ENCODE measurements around the gene TMEM169. TPM values are rescaled to one million over a fixed set of nuclear protein-coding genes. Genes with fewer than 3 reads are reported as not detected.
"Not testable (repeated sequence)": the region's sequence is repeated elsewhere in the genome, so short reads cannot be mapped to it uniquely, and the experiment has no call there.

The TMEM169 gene
- total RNA-seq, 1 donor from 2014 or later: 1.6 TPM

DNA sequence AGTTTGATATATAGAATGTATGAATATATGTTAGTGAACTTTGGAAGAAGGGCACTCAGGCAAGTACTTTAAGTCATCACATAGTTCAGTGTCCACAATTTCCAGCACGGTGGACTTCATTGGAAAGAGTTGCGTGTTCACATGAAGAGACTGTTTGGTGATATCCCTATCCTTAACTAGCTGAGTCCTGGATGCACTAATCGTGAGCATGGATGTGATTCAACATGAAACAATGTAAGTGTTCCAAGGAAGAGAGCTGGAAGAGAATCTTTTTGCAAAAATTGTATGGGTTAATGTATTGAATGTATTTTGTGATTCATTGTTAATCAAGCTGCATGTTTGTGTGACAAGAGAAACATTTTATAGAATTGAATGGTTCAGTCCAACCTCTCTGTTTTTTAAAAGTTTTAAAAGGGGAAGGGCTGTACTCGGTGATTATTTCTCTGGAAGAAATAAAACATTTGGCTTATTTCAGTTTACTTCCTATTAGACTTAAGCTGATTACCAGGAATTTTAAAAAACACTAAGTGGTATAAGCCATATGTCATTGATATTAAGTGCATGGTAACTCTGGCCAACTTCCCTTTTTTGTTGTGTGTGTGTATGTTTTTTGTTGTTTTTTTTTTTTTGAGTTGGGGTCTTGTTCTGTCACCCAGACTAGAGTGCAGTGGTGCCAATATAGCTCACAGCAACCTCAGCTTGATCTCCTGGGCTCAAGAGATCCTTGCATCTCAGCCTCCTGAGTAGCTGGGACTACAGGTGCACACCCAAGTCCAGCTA, 36.0 kb downstream of the TMEM169 start:
- no peak for ATAC-seq
- intact Hi-C loops (cut with DNase I): no loop called here

DNA sequence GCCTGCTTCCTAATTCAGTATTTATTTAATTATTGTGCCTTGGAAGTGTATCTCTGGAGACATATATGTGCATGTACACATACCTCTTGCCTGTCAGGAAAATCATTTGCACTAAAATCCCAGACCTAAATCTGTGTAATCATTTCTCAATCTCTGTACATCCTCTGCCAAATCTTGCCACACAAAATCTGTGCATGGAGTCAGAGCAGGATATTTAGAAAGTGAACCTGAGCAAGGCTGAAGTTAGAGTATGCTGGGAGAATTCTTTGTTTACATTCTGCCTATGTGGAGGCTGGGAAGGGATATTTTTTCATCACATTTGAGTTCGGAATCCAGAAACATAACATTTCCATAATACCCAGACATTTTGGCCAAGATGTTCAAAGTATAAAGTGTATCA, 36.8 kb downstream of the TMEM169 start:
- ATAC-seq: no peak
- intact Hi-C loops (cut with DNase I): no loop called here
- DNase-seq (ENCODE audit: low spot score): no peak

More for the DNA sequence above, 36.0 kb downstream of the TMEM169 start:
- no peak for DNase-seq (ENCODE audit: low spot score)

DNA sequence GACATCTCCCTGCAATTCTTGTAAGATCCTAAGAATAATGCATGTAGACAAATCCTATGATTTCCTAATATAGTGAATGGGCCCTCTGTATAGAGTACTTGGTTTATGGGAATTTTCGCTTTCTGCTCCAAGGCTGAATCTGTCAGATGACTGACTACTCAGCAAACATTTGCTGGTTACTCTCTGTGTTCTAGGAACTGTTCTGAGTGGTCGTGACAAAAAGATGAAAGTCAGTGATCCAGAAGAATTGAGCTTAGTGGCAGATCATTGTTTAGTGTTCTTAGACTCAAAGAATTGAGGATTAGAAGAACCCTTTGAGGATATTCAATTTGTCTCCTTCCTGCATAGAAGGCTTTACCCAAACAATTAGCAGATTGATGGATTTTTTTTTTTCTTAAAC, 37.4 kb downstream of the TMEM169 start:
- ATAC-seq: no peak
- DNase-seq (ENCODE audit: low spot score): no peak
- intact Hi-C loops (cut with DNase I): no loop called here

DNA sequence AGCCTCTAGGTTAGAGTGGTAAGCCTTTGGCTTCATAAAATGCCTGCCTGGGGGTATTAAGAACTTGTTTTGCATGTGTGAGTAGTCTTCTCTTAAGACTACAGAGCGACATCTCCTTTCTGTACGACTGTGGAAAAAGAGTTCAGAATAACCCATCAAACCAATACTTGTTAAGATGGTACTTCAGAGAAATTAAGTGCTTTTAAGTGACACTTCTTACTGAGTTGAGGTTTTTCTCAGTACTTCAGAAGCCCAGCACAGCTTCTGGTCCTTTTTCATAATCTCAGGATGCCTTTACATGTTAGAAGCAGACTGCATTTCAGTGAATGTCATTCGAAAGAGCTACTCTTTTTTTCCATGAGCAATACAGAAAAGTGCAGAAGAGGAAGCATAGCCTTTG, 38.3 kb downstream of the TMEM169 start:
- no peak for ATAC-seq
- DNase-seq (ENCODE audit: low spot score): no peak
- intact Hi-C loops (cut with DNase I): no loop called here

DNA sequence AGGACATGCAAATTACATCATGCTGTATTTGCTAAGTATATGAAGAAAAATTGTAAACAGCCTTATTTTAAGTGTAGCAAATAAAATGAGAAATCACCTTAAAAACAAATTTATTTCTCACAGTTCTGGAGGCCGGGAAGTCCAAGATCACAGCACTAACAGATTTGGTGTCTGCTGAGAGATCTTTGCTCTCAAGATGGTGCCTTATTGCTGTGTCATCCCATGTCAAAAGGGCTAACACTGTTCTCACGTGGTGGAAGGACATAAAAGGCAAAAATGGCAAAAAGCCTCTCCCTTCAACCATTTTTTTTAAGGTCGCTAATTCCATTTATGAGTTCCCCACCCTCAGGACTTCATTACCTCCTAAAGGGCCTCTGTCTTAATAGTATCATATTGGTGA, 39.5 kb downstream of the TMEM169 start:
- intact Hi-C loops (cut with DNase I): no loop called here
- ATAC-seq: no peak

DNA sequence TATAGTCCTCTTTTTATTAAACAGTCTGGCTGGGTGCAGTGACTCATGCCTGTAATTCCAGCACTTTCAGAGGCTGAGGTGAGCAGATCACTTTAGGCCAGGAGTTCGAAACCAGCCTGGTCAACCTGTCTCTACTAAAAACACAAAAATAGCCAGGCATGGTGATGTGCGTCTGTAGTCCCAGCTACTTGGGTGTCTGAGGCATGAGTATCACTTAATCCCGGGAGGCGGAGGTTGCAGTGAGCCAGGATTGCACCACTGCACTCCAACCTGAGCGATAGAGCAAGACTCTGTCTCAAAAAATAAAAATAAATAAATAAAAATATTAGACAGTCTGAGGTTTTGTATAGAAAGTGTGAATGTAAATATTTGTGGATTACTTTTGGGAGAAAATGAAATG, 45.2 kb downstream of the TMEM169 start:
- ATAC-seq: no peak
- intact Hi-C loops (cut with DNase I): no loop called here
- DNase-seq (ENCODE audit: low spot score): no peak

More for the DNA sequence above, 39.5 kb downstream of the TMEM169 start:
- no peak for DNase-seq (ENCODE audit: low spot score)

DNA sequence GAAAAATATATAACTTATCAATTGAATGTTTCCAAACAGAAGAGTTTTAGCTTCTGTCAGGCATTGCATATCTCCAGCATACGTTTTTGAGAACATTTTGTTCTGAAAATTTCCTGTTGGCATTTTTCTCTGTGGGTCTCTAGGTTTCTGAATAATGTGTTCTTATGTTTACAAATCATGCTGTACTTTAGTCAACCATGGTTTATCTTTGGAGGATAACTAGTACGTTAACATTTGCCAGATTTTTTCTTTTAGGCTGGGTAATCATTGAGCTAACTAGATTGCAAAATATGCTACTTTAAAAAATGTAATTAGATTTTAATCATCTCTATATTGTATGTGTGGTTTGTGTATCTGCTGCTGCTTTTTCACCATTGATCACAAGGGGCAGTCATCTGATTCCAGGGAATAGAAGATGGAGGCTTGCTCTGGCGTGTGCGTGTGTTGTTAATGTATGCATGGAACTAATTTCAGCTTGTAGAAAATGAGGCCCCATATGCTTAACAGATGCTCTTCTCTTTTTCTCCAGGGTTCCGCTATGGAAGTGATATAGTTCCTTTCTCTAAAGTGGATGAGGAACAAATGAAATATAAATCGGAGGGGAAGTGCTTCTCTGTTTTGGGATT, 48.7 kb downstream of the TMEM169 start:
- intact Hi-C loops (cut with DNase I): no loop called here
- ATAC-seq: no peak
- DNase-seq (ENCODE audit: low spot score): no peak

DNA sequence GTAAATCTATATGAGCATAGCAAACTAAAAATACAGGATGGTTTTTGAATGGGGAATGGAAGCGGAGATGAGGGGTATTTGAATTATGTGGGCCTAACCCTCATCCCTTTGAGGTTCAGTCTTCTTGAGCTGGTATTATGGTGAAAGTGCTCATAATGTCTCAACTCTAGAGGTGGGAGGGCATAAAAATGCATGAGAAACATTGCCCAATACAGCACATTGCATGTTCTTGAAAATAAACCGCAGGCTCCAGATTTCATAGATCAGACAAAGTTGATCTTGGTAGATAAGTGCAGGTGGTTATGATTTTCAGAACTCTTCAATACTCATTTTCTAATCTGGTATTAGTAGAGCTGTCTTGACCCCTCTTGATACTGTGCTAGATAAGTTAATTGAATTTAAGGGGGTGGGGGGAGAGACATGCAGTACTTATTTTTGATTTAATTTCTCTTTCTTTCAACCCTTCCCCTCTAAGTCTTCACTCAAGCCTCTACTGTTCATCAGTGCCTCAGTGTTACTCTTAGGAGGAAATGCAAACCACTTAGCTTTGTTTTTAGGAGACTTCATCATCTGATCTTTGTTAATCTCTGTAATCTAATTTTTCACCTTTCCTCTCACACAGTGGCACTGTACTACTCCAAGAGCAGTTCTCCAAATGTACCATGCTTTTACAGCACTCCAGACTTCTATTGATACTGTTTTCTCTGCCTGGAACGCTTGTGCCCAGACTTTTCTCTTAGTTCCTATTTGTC, 49.6 kb downstream of the TMEM169 start:
- intact Hi-C loops (cut with DNase I): no loop called here
- ATAC-seq: no peak
- DNase-seq (ENCODE audit: low spot score): no peak

DNA sequence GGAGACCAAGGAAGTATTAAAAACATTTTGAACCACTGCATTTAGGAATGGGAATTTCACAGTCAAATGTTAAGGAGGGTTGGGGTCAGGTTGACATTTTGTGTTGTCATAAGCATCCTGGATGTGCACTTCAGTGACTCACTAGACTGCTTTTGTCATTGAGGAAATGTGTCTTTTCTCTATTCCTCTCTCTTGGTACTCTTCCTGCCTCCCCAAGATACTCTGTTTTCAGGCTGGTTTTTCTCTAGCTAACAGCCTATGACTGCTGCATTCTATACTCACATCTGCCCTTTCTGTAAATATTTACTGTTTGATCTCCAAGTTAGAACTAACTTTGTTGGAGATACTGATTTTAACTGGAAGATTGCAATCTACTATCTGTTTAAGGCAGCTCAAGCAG, 50.9 kb downstream of the TMEM169 start:
- no peak for ATAC-seq
- intact Hi-C loops (cut with DNase I): no loop called here

DNA sequence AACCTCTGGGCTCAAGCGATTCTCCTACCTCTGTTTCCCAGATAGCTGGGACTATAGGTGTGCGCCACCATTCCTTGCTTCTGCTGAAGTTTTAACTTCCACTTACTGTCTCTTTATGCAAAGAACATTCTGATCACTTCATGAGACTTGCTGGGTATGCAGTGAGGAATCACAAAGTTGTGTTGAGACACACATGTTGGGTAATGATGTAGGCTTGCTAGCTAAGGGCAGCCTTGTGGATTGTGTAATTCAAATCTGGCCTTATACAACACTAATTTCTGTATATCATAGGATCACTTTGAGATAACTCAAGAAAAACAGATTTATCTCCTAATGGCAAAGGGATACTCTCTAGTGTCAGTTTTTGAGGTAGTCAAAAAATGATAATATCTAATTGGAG, 51.7 kb downstream of the TMEM169 start:
- ATAC-seq: no peak

More for the DNA sequence above, 50.9 kb downstream of the TMEM169 start:
- no peak for DNase-seq (ENCODE audit: low spot score)

DNA sequence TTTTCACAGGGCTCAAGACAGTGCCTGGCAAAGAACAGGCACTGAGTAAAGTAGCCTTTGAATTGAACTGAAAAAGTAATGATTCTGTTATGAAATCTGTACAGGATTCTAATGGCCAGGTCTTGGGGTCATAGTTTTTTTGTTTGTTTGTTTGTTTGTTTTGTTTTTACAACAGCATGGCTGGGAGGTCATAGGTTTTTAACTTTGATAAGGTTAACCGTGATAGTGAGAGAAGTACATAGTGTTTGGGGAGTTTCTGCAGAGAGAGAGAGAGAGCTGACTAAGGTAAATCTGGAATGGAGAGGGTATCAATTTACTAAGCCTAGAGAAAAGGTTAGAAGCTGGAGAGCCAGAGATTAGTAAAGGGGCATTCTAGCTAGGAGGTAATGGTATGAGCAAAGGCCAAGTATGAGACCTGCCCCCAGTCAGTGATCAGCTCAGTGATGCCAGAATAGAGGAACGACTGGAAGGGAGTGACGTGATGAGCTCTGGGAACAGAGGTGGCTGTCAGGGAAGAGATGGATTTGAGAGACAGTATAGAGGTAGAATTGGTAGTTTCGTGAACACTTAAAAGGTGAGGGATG, 53.3 kb downstream of the TMEM169 start:
- DNase-seq (ENCODE audit: low spot score) (no peak), ATAC-seq (no peak)
- intact Hi-C loops (cut with DNase I): no loop called here

More for the DNA sequence above, 51.7 kb downstream of the TMEM169 start:
- intact Hi-C loops (cut with DNase I): no loop called here
- DNase-seq (ENCODE audit: low spot score): no peak

DNA sequence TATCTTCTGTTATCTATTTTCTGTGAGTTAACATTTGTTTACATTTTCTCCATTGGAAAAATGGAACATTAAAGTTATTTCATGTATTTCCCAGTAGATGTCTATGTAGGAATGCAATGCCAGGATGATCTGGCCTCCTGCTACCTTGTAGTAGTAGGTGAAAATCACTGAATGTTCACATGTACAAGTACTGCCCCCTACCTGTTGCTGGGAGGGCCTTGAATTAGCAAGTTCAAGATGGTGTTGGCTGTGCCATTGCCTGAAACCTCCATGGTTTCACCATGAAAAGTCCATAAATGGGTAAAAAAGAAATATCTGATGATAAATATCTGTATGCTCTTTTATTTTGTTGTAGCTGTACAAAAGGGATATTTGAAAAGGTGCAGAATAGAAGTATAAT, 58.2 kb downstream of the TMEM169 start:
- ATAC-seq (no peak), DNase-seq (ENCODE audit: low spot score) (no peak)
- intact Hi-C loops (cut with DNase I): no loop called here

DNA sequence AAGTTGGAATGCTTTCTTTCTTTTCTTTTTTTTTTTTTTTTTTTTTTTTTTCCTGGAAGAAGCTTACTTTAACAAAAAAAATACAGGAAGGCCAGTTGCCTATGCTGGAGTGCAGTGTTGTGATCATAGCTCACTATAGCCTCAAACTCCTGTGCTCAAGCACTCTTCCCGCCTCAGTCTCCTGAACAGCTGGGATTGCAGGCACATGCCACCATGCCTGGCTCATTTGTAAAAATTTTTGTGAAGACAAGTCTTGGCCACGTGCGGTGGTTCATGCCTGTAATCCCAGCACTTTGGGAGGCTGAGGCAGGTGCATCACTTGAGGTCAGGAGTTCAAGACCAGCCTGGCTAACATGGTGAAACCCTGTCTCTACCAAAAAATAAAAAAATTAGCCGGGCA, 59.8 kb downstream of the TMEM169 start:
- DNase-seq (ENCODE audit: low spot score); ATAC-seq; intact Hi-C loops (cut with DNase I): not testable (repeated sequence)

DNA sequence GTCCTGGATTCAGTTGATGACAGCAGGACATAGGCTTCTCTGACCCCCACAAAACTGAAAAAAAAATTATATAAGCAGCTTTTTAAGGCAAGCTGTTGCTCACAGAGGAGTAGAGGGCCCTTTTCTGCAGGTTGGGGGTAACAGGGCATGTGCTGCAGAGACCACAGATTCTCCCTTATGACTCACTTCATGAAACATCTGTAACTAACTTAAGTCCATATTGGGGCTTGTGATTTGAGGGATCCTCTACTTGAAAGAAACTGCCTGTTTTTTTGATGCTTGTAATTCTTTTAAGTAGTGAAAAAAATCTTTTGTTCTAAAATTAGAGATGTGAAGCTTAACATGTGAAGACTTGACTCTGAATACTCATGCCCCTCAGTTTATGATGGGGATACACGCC, 60.8 kb downstream of the TMEM169 start:
- intact Hi-C loops (cut with DNase I): no loop called here
- ATAC-seq (no peak), DNase-seq (ENCODE audit: low spot score) (no peak)

DNA sequence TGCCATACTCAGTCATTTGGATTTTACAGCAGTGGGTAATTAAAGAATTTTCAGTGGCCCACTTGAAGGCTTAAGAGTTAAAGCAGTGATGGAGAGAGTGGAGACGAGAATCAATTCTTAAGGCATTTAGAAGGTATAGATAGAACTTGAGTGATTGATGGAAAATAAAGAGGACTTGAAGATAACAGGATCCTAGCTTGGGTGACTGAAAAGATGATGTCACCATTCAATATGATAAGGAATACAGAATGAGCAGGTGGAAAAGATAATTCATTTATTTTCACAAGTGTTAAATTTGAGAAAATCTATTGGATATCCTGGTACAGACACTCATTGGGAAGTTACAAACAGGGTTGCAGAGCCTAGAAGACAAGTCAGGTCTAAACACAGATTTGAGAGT, 62.7 kb downstream of the TMEM169 start:
- intact Hi-C loops (cut with DNase I): no loop called here
- ATAC-seq (no peak), DNase-seq (ENCODE audit: low spot score) (no peak)

DNA sequence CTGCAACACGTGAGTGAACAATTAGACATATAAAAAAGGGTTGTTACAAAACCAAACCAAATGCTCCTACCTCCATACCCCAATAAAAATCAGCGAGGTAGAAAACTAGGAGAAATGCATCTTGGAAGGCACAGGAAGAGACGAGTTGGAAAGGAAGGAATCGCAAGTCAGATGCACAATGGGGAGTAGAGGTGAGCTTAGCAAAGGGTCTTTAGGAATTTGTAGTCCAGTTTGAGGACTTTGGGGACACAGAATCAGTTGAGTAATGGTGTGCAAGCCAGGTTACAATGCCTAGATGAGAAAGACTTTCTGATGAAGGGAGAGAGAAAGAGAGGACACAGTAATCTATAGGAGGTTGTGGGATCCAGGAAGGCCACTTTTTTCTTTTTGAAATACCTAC, 63.1 kb downstream of the TMEM169 start:
- ATAC-seq: no peak
- intact Hi-C loops (cut with DNase I): no loop called here

DNA sequence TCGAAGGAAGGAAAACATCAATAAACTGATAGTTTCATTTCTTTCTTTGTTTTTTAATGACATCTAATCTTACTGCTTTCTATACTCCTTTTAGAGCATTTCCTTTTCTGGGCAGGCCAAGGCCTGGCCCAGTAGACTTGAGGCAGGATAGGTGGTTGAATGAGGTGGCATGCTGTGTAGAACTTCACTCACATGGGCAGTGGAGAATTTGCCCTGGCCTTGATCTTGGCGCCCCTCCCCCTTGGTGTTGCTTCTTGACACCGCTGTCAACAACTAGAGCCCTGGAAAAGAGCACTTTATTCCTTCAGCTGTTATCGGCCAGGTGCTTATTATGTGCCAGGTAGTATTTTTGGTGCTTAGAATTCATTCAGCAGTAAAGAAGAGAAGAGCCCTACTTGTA, 64.9 kb downstream of the TMEM169 start:
- ATAC-seq: no peak
- intact Hi-C loops (cut with DNase I): no loop called here

More for the DNA sequence above, 63.1 kb downstream of the TMEM169 start:
- no peak for DNase-seq (ENCODE audit: low spot score)

DNA sequence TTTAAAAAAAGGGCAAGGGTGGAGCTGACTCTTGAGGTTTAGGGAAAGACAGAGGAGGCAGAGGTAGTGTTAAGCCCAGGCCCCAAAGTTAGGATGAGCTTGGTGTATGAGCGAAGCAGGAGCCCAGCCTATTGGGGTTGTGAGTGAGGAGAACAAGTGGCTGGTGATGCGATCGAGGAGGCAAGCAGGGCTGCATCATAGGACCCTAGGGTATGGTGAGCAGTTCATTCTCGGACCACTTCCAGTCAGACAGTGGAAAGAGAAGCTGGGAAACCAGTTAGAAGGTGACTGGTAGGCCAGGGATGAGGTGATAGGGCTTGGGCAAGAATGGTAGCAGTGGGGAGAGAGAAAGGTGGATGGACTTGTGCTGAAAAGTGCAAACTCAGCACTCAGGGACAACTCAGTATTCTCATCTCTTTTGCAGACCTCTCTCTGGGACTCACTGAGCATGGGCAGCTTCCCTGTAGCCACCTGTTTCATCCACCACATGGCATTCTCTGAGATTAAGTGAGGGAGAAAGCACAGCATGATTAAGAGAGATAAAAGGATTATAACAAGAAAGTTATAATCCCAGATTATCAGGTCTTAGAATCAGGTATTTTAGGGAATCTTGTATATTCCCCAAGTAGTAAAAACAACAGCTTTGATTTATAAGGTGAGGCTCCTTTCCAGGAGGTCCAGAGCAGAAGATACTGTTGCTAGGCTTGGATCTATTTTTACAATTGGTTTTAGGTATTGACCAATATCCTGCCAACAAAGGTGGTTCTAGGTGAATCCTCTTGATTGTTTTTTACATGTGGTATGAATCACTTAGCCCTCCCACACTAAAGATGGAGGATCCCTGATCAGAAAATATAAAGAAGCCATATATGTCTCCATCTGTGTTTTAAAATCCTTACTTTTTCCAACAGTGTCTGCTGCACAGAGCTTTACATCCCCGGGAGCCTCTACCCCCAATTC, 65.7 kb downstream of the TMEM169 start:
- intact Hi-C loops (cut with DNase I): no loop called here
- DNase-seq (ENCODE audit: low spot score) (no peak), ATAC-seq (no peak)

More for the DNA sequence above, 64.9 kb downstream of the TMEM169 start:
- no peak for DNase-seq (ENCODE audit: low spot score)

DNA sequence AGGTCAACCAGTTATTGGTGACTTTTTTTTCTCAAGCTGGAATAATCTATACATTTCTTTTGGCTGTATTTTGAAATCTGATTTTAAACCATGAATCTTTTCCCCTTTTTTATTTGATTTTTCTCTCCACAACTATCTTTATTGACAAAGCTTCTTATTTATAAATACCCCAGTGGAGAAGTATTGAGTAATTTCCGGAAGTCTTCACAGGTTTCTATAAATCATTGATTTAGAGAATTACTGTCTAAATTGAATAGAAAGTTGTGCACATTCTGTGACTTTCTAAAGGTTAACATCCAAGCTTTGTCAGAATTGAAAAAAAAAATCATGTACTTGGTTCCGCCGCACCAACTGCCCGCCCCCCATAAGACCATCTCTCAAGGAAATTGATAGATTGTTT, 67.3 kb downstream of the TMEM169 start:
- intact Hi-C loops (cut with DNase I): no loop called here
- ATAC-seq (no peak), DNase-seq (ENCODE audit: low spot score) (no peak)
